Osteoblast (primary cell): ENCODE data around the gene CDK2AP2. TPM values are rescaled to one million over a fixed set of nuclear protein-coding genes. Genes with fewer than 3 reads are reported as not detected.
A peak's percentile ranks its signal among the peaks of the same experiment; 100 is the strongest.

Experiments
- DNase-seq: peaks from one replicate; pipeline ENCODE4 v3.0.0; 2011; ENCODE audit warnings: low spot score, mixed read lengths; ENCODE audit not compliant: insufficient read length; ENCODE audit errors: missing footprints
- H2AFZ ChIP-seq: 2 replicates; pipeline ENCODE4 v1.6.0; 2011; ENCODE audit warnings: mild to moderate bottlenecking, low read length
- H3K27ac ChIP-seq: 2 replicates; pipeline ENCODE4 v1.5.1; 2011; ENCODE audit warnings: mild to moderate bottlenecking, low read depth, low read length, moderate library complexity
- H3K27me3 ChIP-seq: 2 replicates; pipeline ENCODE4 v1.6.0; 2012; ENCODE audit warnings: mild to moderate bottlenecking, control low read depth, inconsistent platforms, low read length, moderate library complexity; ENCODE audit not compliant: insufficient read depth
- H3K36me3 ChIP-seq: 2 replicates; pipeline ENCODE4 v1.5.1; 2011; ENCODE audit warnings: mild to moderate bottlenecking, low read length, control low read depth, moderate library complexity; ENCODE audit not compliant: insufficient read depth
- H3K4me1 ChIP-seq: 2 replicates; pipeline ENCODE4 v1.5.1; 2011; ENCODE audit warnings: mild to moderate bottlenecking, low read length, control low read depth, moderate library complexity; ENCODE audit not compliant: insufficient read depth
- H3K4me2 ChIP-seq: 2 replicates; pipeline ENCODE4 v1.6.0; 2011; ENCODE audit warnings: mild to moderate bottlenecking, low read length; ENCODE audit not compliant: insufficient read depth
- H3K4me3 ChIP-seq: fragments of 200-600 bp; sonication (generic); 3 replicates; pipeline ENCODE4 v1.5.1; 2012; ENCODE audit warnings: mild to moderate bottlenecking, low read length, inconsistent platforms; ENCODE audit not compliant: insufficient read depth
- H3K79me2 ChIP-seq: 2 replicates; pipeline ENCODE4 v1.6.0; 2012; ENCODE audit warnings: mild to moderate bottlenecking, low read length, control low read depth, inconsistent platforms; ENCODE audit not compliant: insufficient read depth
- H3K9me3 ChIP-seq: 2 replicates; pipeline ENCODE4 v1.5.1; 2011; ENCODE audit warnings: low read depth, low read length, control low read depth
- H4K20me1 ChIP-seq: 2 replicates; pipeline ENCODE4 v1.6.0; 2012; ENCODE audit warnings: mild to moderate bottlenecking, low read length, control low read depth; ENCODE audit not compliant: insufficient read depth
- CTCF ChIP-seq: IDR thresholded peaks from 2 replicates; pipeline ENCODE4 v1.5.1; 2011; ENCODE audit warnings: mild to moderate bottlenecking, low read depth, low read length, moderate library complexity; ENCODE audit errors: extremely low read depth
- total RNA-seq: library from RNA; depleted of rRNA; stranded (reverse); fragments of >200 nt; gene quantifications from 2 replicates; pipeline ENCODE4 v1.2.3, GENCODE V29; 2012

CDK2AP2 gene
- total RNA-seq, 1 donor, result 6.2 TPM

GRCh38 chr11:67465189-67465510, 42.8 kb downstream of the CDK2AP2 start:
- peak overlapping the region; percentile 75 for H3K4me3 ChIP-seq

GRCh38 chr11:67464411-67465188, 43.4 kb downstream of the CDK2AP2 start:
- no peak for TF ChIP-seq CTCF
- Histone ChIP-seq H2AFZ (peak overlapping the region; percentile 72), H3K4me3 (peak overlapping the region; percentile 75), H3K9me3 (no peaks in the 10 kb centered on the region), H4K20me1 (no peaks in the 10 kb centered on the region), H3K4me1 (peaks cover 24% of the 10 kb centered on the region), H3K27me3 (peaks cover 3% of the 10 kb centered on the region), H3K36me3 (no peaks in the 10 kb centered on the region), H3K79me2 (peaks cover 10% of the 10 kb centered on the region), H3K4me2 (peak overlapping the region; percentile 82), H3K27ac (peak overlapping the region; percentile 70)
- DNase-seq, result peak; percentile 97

More at GRCh38 chr11:67465189-67465510, 42.8 kb downstream of the CDK2AP2 start:
- peaks cover 10% of the 10 kb centered on the region for H3K79me2 ChIP-seq
- peak; percentile 73 for DNase-seq
- H3K27me3 ChIP-seq, result peaks cover 3% of the 10 kb centered on the region
- peaks cover 25% of the 10 kb centered on the region for H3K4me1 ChIP-seq
- no peaks in the 10 kb centered on the region for H3K36me3 ChIP-seq
- H3K27ac ChIP-seq, result peak overlapping the region; percentile 37
- H3K4me2 ChIP-seq, result peak overlapping the region; percentile 82
- no peak overlapping the region for H2AFZ ChIP-seq
- H3K9me3 ChIP-seq, result no peaks in the 10 kb centered on the region
- no peak for TF ChIP-seq CTCF
- no peaks in the 10 kb centered on the region for H4K20me1 ChIP-seq

- DNase-seq, result peak; percentile 95
- Histone ChIP-seq H3K4me2 (peak overlapping the region; percentile 82), H3K36me3 (no peaks in the 10 kb centered on the region), H3K27me3 (peaks cover 3% of the 10 kb centered on the region), H3K9me3 (no peaks in the 10 kb centered on the region), H3K79me2 (peaks cover 10% of the 10 kb centered on the region), H3K4me1 (peaks cover 21% of the 10 kb centered on the region), H2AFZ (peak overlapping the region; percentile 65), H3K4me3 (peak overlapping the region; percentile 75), H3K27ac (peak overlapping the region; percentile 70), H4K20me1 (no peaks in the 10 kb centered on the region)
- no peak for TF ChIP-seq CTCF
Measured at GRCh38 chr11:67463680-67464410, 44.1 kb downstream of the CDK2AP2 start.

- no peak for TF ChIP-seq CTCF
- H3K4me2 ChIP-seq, result no peak overlapping the region
Measured at GRCh38 chr11:67463186-67463585, 44.8 kb downstream of the CDK2AP2 start.

More at GRCh38 chr11:67463186-67463585, 44.8 kb downstream of the CDK2AP2 start:
- Histone ChIP-seq H3K79me2 (peaks cover 7% of the 10 kb centered on the region), H3K27ac (no peak overlapping the region), H4K20me1 (no peaks in the 10 kb centered on the region), H2AFZ (no peak overlapping the region), H3K36me3 (no peaks in the 10 kb centered on the region), H3K9me3 (no peaks in the 10 kb centered on the region), H3K4me3 (no peak overlapping the region), H3K27me3 (peaks cover 3% of the 10 kb centered on the region), H3K4me1 (peaks cover 18% of the 10 kb centered on the region)
- DNase-seq, result peak; percentile 31
